Measurements from ENCODE around the gene CHRNA7.
"Not testable (repeated sequence)": the region's sequence is repeated elsewhere in the genome, so short reads cannot be mapped to it uniquely, and the experiment has no call there.

CHRNA7 gene

DNA sequence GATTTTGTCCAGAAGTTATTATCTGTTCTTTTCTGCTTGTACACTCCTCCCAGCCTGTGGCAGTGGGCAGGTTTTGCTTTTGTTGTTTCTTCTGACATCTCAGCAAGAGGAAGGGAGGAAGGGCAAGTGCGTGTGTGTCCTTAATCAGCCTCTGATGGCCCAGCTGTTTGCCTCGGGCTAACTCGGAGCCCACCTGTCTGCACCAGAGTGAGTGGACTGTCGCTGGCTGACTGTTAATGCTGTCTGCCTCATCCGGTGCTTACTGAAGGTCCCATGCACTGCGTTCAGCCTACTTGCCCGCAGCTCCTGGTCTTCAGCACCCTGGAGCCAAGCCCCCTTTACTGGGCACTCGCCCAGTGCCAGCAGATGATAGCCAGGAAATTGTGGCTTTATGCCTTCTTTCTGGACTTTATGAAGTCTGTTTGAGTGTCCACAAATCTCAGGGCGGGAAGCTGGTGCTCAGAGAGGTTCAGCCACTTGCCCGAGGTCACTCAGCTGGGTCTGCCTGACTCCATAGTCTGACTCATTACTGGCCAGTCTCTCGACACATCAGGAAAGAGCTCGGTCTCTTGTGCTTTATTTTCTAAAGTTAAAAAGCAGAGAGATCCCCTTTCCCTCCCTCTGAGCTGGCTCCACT is 89.5 kb downstream of the CHRNA7 start:
- DNase-seq (ENCODE audit: low read depth, low spot score), result no peak

DNA sequence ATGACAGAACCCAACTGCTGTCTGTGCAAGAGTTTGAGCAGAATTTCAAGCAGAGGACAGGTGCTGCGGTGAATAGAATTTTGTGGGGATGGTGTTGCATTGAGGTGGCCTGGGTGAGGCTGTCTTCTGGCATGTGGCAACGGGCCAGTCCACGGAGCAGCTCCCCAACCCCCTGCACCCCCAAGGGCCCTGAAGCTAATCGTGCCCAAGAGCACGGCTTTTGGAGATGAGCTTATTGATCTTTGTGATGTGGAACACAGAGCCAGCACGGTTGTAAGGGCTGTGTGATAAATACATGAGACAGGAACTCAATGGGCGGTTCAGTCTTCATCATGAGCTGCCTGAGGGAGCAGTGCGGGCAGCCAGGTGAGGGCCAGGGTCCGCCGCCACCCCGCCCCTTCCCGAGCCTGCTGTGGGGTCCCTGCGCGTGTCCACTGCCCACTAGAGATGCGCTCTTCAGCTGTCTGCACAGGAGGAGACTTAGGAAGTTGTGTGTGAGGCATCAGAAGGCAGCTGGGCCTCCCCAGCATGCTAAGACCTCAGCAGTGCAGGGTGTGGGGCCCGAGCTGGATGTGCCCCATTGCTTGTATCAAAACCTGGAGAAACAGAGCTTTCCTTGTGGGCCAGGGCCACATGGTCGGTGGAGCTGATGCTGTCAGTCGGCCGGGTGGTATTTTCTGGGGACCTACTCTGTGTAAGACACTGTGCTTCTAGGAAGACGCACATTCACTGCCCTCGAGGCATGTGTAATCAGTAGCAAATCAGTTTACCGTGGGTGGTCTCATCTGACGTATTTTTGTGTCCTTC is 90.5 kb downstream of the CHRNA7 start:
- no peak for DNase-seq (ENCODE audit: low read depth, low spot score)

GRCh38 chr15:32121384-32121695 is 91.0 kb downstream of the CHRNA7 start:
- DNase-seq (ENCODE audit: low read depth, low spot score), result no peak

- no peak for DNase-seq (ENCODE audit: low read depth, low spot score)
Observed at GRCh38 chr15:32122013-32122412, 91.7 kb downstream of the CHRNA7 start.

- no peak for DNase-seq (ENCODE audit: low read depth, low spot score)
Observed at GRCh38 chr15:32123473-32123872, 93.2 kb downstream of the CHRNA7 start.

GRCh38 chr15:32124726-32125125 is 94.4 kb downstream of the CHRNA7 start:
- no peak for DNase-seq (ENCODE audit: low read depth, low spot score)

DNA sequence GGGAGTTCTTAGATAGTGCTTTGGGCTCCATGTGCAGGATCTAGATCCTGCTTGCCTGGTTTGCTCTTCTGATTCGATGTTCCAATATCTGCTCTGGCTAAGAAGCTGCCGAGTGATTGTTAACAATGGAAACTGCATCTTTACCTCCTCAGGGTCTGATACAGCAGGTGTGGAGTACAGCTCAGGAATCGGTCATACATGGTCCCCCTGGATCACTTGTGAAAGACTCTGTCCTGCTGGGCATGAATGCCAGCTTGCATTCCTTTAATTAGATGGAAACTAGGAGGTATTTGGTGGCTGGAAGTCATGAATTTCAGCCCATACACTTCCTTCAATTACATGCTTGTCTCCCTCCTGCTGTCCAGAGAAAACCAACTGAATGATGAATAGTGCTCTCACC is 95.3 kb downstream of the CHRNA7 start:
- DNase-seq (ENCODE audit: low read depth, low spot score), result no peak

DNA sequence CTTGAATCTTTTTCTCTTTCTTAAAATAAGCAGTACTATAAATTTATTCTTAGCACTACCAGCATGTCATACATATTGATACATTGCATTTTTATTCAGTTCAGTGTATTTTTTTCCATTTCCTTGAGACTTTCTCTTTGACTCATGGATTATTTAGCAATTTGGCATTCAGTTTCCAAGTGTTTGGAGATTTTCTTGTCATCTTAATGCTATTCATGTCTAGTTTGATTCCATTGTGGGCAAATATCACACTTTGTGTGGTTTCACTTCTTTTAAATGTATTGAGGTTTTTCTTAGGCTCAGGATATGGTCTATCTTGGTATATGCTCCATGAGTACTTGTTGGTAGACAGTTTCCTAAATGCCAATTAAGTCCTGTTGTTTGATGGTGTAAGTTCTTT is 99.5 kb downstream of the CHRNA7 start:
- DNase-seq (ENCODE audit: low read depth, low spot score), result no peak

DNA sequence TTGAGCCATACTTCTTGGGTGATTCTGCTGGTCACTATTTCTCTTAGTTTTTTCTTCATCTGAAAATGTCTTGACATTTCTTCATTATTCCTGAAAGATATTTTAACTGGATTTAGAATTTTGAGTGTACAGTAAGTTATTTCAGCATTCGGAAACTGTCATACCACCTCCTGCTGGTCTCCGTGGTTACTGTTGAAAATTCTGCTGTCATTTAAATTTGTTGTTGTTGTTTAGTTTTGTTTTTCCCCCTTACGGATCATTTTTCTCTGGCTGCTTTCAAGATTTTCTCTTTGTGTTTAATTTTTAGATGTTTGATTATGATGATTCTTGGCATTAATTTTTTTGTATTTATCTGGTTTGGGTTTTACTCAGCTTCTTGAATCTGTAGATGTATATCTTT is 100.5 kb downstream of the CHRNA7 start:
- no peak for DNase-seq (ENCODE audit: low read depth, low spot score)

DNA sequence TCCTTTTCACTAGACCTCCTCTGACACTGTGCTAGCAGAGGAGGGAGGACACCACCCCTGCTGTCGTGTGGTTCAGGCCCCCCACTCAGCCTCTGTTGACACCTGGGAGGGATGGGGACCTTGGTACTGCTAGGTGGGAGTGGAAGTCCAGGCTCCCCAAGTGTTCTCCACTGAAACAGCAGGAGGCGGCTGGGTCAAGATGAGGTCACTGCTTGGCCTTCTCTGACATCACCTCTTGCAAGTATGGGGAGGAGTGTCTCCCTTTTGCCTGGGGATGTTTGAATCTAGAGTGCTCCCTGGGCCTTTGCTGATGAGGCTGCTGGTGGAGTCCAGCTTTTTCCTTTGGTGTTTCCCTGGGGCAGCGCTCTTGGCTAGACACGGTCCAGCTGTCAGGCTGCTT is 101.5 kb downstream of the CHRNA7 start:
- DNase-seq (ENCODE audit: low read depth, low spot score), result no peak

- no peak for DNase-seq (ENCODE audit: low read depth, low spot score)
Observed at GRCh38 chr15:32132859-32133258, 102.5 kb downstream of the CHRNA7 start.

DNA sequence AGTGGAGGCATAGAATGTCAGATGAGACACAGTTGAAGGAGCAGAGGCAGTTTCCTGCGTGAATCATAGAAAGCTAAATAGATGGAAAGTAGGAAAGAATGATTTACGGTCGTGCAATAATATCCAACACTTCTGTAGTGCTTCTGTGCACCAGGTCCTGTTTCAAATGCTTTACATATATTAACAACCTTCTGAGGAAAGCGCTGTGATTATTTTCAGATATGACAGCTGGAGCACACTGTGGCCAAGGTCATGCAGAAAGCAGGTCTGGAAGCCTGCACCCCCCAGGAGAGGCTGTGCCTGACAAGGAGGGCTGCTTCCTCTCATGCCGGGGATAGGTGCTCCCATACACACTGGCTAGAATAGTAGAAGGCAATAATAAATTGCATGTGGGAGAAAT is 104.5 kb downstream of the CHRNA7 start:
- DNase-seq (ENCODE audit: low read depth, low spot score), result no peak

DNA sequence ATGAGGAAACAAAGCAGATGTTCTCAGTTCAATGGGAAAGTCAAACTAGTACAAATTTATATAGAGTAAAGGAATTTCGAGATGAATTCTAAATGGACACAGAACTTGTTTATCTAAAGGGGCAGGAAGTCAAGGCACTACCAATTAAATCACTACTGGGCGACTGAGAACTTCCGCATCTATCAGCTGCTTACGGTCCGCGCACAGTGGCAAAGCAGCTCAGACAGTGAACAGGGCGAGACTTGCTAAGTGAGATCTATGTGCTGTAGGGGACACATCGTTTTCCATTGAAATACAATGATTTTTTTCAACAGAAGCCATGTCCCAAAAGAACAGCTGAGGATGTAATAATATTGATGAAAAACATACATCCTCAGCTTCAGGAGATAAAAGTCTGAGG is 105.0 kb downstream of the CHRNA7 start:
- no peak for DNase-seq (ENCODE audit: low read depth, low spot score)

DNA sequence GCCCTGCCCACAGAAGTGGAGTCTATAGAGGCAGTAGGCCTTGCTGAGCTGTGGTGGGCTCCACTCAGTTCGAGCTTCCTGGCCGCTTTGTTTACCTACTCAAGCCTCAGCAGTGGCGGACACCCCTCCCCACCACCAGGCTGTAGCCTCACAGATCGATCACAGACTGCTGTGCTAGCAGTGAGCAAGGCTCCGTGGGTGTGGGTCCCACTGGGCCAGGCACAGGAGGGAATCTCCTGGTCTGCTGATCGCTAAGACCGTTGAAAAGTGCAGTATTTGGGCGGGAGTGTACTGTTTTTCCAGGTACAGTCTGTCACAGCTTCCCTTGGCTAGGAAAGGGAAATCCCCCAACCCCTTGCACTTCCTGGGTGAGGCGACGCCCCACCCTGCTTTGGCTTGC is 115.2 kb downstream of the CHRNA7 start:
- DNase-seq (ENCODE audit: low read depth, low spot score), result not testable (repeated sequence)

DNA sequence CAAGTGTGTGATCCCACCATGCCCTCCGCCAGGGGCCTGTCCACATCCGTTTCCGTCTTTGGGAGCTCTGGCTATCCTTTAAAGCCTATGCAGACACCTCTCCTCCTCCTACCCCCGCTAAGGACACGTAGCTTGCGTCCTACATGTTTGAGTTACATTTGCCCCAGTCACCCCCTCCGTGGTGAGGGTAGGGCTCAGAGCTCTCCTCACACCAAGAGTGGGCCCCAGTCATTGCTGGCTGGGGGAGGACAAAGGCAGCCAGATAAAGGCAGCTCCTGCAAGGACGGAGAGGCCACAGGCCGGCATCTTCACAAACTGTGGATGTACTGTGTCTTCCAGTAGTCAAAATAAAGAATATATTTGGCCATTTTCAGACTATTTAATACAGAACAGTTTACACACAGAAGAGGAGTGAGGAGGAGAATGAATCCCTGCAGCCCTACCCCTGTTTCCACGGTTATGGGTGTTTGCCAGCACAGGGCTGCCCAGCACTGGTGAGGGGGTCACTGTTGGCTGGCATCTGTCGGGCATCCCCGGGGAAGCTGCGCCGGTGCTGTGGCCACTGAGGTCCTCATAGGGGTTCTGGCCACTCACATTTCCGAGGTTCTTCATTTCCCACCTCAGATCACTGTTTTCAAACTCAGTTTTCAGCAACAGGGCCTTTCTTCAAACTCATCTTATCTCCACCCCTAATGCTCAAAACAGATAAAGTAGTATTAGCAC is 118.7 kb downstream of the CHRNA7 start:
- DNase-seq (ENCODE audit: low read depth, low spot score), result no peak

- DNase-seq (ENCODE audit: low read depth, low spot score), result no peak
Observed at GRCh38 chr15:32152574-32152973, 122.3 kb downstream of the CHRNA7 start.

DNA sequence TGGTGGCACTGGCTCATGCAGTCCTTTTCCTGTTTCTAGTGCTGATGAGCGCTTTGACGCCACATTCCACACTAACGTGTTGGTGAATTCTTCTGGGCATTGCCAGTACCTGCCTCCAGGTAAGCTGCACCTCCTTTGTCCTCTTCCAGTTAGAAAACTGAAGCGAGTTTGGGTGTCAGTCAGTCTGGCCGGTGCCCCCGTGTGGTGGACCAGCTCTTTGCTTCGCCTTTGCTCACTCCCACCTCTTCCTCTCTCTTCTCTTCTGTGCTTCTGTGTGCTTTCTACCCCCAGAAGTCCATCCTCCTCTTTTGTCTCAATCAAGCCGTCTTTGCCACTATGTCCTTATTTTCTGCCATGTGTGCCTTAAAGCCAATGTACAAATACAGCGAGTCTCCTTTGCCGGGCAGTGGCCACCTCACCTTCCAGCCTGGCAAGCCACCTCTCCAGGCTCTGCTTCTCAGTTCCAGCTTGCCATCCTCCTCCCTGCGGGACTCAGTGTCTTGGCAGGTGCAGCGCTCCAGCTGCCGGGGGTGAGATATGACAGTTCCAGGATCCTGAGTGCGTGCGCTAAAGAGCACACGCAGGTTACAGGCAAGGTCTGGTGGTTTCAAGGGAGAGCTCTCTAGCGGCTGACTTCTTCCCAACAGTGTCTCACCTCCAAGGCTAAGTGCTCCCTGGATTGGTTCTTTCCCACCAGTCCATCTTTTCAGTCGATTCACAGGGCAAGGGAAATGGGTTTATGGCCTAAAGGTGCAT is 123.7 kb downstream of the CHRNA7 start:
- DNase-seq (ENCODE audit: low read depth, low spot score), result not testable (repeated sequence)

- not testable (repeated sequence) for DNase-seq (ENCODE audit: low read depth, low spot score)
Observed at GRCh38 chr15:32162143-32162542, 131.8 kb downstream of the CHRNA7 start.

DNA sequence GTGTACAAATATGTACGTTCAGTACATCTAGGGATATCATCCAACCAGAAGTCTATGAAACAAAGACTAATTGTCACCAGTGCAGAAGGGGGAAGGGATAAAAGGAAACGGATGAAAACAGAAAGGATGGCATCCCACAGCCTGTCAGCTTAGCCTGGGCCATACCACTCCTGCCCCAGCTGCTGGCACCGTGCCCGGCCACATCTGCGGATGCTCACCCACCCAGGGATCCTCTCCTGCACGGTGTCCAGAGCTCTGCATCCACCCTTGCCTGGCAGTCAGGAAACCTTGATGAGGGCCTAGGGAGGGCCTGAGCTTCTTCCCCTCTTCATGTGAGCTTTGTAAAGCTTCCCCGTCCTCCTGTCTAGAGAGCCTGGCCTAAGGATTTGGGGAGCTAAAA is 133.8 kb downstream of the CHRNA7 start:
- DNase-seq (ENCODE audit: low read depth, low spot score), result not testable (repeated sequence)

DNA sequence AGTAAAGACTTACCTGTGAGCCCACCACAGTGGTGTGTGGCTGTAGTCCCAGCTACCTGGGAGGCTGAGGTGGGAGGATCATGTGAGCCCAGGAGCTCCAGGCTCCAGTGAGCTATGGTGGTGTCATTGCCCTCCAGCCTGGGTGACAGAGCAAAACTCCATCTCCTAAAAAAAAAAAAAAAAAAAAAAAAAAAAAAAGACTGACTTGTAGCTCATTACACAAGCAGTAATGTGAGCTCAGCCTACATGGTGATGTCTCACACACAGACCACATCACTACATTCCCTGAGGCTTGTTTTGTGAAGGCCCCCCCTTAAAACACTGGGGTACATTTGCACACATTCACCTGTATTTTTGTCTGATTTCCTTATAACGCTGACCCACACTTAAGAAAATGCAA is 134.4 kb downstream of the CHRNA7 start:
- not testable (repeated sequence) for DNase-seq (ENCODE audit: low read depth, low spot score)

DNA sequence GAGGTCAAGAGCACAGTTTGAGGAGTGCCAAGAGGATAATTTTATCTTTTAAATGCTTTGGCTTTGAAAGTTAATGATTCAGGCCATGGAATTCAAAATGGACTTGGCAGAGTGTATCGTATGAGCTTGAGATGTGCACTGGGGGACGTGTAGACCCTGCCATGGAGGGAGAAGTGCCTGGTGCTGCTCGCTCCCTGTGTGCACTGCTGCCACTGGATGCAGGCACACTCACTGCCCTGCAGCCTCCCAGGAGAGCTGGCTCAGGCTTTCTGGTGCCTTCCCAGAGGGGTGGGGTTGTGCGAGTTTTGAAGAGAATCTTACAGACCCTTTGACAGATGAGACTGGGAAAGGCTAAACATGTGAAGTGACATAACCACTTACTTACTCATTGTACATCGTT is 135.5 kb downstream of the CHRNA7 start:
- DNase-seq (ENCODE audit: low read depth, low spot score), result not testable (repeated sequence)

DNA sequence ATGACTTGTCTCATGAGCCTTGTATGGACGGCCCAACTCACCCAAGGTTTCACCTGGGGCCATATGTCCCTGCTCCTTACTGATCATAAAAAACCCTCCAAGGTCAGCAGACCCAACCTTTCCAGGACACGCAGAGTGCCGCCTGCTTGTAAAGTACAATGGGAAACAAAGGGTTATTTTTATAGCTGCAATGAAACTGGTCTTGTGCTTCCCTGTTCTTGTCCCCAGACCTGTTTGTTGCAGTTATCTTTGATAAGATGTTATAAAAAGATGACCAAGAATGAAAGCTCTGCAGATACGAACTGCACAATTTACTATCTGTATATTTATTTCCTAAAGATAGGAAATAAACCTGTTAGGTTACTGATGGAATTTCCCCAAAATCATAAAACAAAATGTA is 136.0 kb downstream of the CHRNA7 start:
- DNase-seq (ENCODE audit: low read depth, low spot score), result not testable (repeated sequence)

Data from iPS DF 19.7 (cell line).